Measurements from ENCODE around the gene KIF26B.

- no peak for TF ChIP-seq POLR2A (IDR thresholded peaks at IDR 0.05)
- TF ChIP-seq CTCF (IDR thresholded peaks at IDR 0.05) = no peak
Observed at GRCh38 chr1:245221805-245222204, 67.0 kb downstream of the KIF26B start.
